Posterior vena cava (tissue), 2 donors: ENCODE data around the gene GNL1. TPM values are rescaled to one million over a fixed set of nuclear protein-coding genes. Genes with fewer than 3 reads are reported as not detected.
"Not testable (repeated sequence)": the region's sequence is repeated elsewhere in the genome, so short reads cannot be mapped to it uniquely, and the experiment has no call there.

Experiments
- DNase-seq: peaks from one replicate; pipeline ENCODE4 v3.0.0-alpha.2; 2020; ENCODE audit warnings: low spot score
- intact Hi-C, 2 donors: fragments of 100-400 bp; cut with DNase I; formaldehyde crosslinking; loops; one replicate each; pipeline versions ENCODE4 v1.14.1 to v1.14.2; 2022 to 2023
- total RNA-seq, 2 donors: library from RNA; stranded (reverse); fragmentation: NEBNext Ultra II Directional; extraction: Animal tissue kit (Norgen Biotek cat#: 25700); gene quantifications; one replicate each; pipeline ENCODE4 v1.2.1, GENCODE V29; 2021
- donor health status: DM: yes; HTN: yes; CAD: no.
- donor health status: DM: yes; HTN: yes; CAD: no.

GNL1 gene
- total RNA-seq, 2 donors from 2014 or later = 52.2 to 59.6 TPM

- intact Hi-C loops = loop anchor here in 1 of 2 donors (5.0 kb wide), 2 partner anchors 53 to 62 kb away; no protein-coding TSS in a partner anchor
- no peak for DNase-seq
Measured at GRCh38 chr6:30543821-30544220, 12.5 kb downstream of the GNL1 start.

- no peak for DNase-seq
- intact Hi-C loops = loop anchor here in 1 of 2 donors (5.0 kb wide), 2 partner anchors 54 to 61 kb away; no protein-coding TSS in a partner anchor
Measured at GRCh38 chr6:30542915-30543314, 13.4 kb downstream of the GNL1 start.

- intact Hi-C loops = loop anchor here in 1 of 2 donors (5.0 kb wide), 2 partner anchors 55 to 60 kb away; no protein-coding TSS in a partner anchor
- no peak for DNase-seq
Measured at GRCh38 chr6:30542404-30542725, 13.9 kb downstream of the GNL1 start.

- peak; percentile 86 for DNase-seq
- intact Hi-C loops = loop anchor here in 1 of 2 donors (5.0 kb wide), 2 partner anchors 56 to 59 kb away; no protein-coding TSS in a partner anchor
Measured at GRCh38 chr6:30541515-30542403, 14.5 kb downstream of the GNL1 start.

- DNase-seq = no peak
- intact Hi-C loops = no loop called here
Measured at GRCh38 chr6:30537931-30538330, 18.4 kb downstream of the GNL1 start.

GRCh38 chr6:30533460-30534294, 22.6 kb downstream of the GNL1 start:
- intact Hi-C loops = no loop called here
- DNase-seq = no peak

- intact Hi-C loops = no loop called here
Measured at GRCh38 chr6:30530014-30530413, 26.3 kb downstream of the GNL1 start.

GRCh38 chr6:30529349-30529875, 26.9 kb downstream of the GNL1 start:
- intact Hi-C loops = loop anchor here in 1 of 2 donors (1.0 kb wide), 1 partner anchor 42 kb away; no protein-coding TSS in a partner anchor
- DNase-seq = not testable (repeated sequence)

More at GRCh38 chr6:30530014-30530413, 26.3 kb downstream of the GNL1 start:
- no peak for DNase-seq

GRCh38 chr6:30526444-30526843, 29.8 kb downstream of the GNL1 start:
- intact Hi-C loops, DNase-seq: not testable (repeated sequence)

- DNase-seq, intact Hi-C loops: not testable (repeated sequence)
Measured at GRCh38 chr6:30521952-30522351, 34.3 kb downstream of the GNL1 start.

- DNase-seq, intact Hi-C loops: not testable (repeated sequence)
Measured at GRCh38 chr6:30521082-30521481, 35.2 kb downstream of the GNL1 start.

GRCh38 chr6:30520522-30520921, 35.8 kb downstream of the GNL1 start:
- intact Hi-C loops = no loop called here
- no peak for DNase-seq

- DNase-seq, intact Hi-C loops: not testable (repeated sequence)
Measured at GRCh38 chr6:30518505-30519145, 37.7 kb downstream of the GNL1 start.

GRCh38 chr6:30517767-30518504, 38.4 kb downstream of the GNL1 start:
- intact Hi-C loops = loop anchor here in 1 of 2 donors (1.0 kb wide), 1 partner anchor 27 kb away; no protein-coding TSS in a partner anchor
- not testable (repeated sequence) for DNase-seq

- not testable (repeated sequence) for DNase-seq
- intact Hi-C loops = loop anchor here in 1 of 2 donors (1.0 kb wide), 1 partner anchor 25 kb away; no protein-coding TSS in a partner anchor
Measured at GRCh38 chr6:30516754-30517076, 39.6 kb downstream of the GNL1 start.

GRCh38 chr6:30515944-30516753, 40.1 kb downstream of the GNL1 start:
- DNase-seq = peak; percentile 96
- intact Hi-C loops = no loop called here

- intact Hi-C loops = no loop called here
Measured at GRCh38 chr6:30515106-30515505, 41.2 kb downstream of the GNL1 start.

GRCh38 chr6:30513451-30513850, 42.8 kb downstream of the GNL1 start:
- intact Hi-C loops = no loop called here
- DNase-seq = no peak

More at GRCh38 chr6:30515106-30515505, 41.2 kb downstream of the GNL1 start:
- no peak for DNase-seq
